DOHH2 (cell line): ENCODE results near the gene ALAS1.

Experiments used
- H3F3A ChIP-seq: fragments of 200-600 bp; sonication (generic), shearing (Covaris generic); 2 replicates; pipeline ENCODE4 v1.6.0; 2016; ENCODE audit warnings: antibody characterized with exemption, mild to moderate bottlenecking; ENCODE audit not compliant: control insufficient read depth, insufficient read depth
- H3K27ac ChIP-seq: fragments of 200-600 bp; sonication (generic); 2 replicates; pipeline ENCODE4 v1.5.1; 2014; ENCODE audit warnings: low read depth, mild to moderate bottlenecking, low read length, moderate library complexity
- H3K27me3 ChIP-seq: fragments of 200-600 bp; sonication (generic); 2 replicates; pipeline ENCODE4 v1.6.1; 2014; ENCODE audit warnings: mild to moderate bottlenecking, low read length, mixed read lengths; ENCODE audit not compliant: control insufficient read depth
- H3K36me3 ChIP-seq: fragments of 200-600 bp; sonication (generic); 2 replicates; pipeline ENCODE4 v1.6.1; 2014; ENCODE audit warnings: mild to moderate bottlenecking, low read length, moderate library complexity, mixed read lengths; ENCODE audit not compliant: control insufficient read depth
- H3K4me1 ChIP-seq: fragments of 200-600 bp; sonication (generic); 2 replicates; pipeline ENCODE4 v1.6.1; 2014; ENCODE audit warnings: mild to moderate bottlenecking, low read length, mixed read lengths; ENCODE audit not compliant: control insufficient read depth
- H3K4me2 ChIP-seq: fragments of 200-600 bp; sonication (generic); 2 replicates; pipeline ENCODE4 v1.6.0; 2014; ENCODE audit warnings: mild to moderate bottlenecking, low read length, moderate library complexity
- H3K4me3 ChIP-seq: fragments of 200-600 bp; sonication (generic); 2 replicates; pipeline ENCODE4 v1.5.1; 2014; ENCODE audit warnings: mild to moderate bottlenecking, low read length, mixed read lengths
- H3K79me2 ChIP-seq: fragments of 200-600 bp; sonication (generic); 2 replicates; pipeline ENCODE4 v1.6.1; 2014; ENCODE audit warnings: mild to moderate bottlenecking, low read length, mixed read lengths; ENCODE audit not compliant: control insufficient read depth
- H3K9me2 ChIP-seq: fragments of 200-600 bp; sonication (generic); replicated peaks from 2 replicates; pipeline ENCODE4 v1.6.1; 2014; ENCODE audit warnings: mild to moderate bottlenecking, low read length, mixed read lengths; ENCODE audit not compliant: control insufficient read depth
- H3K9me3 ChIP-seq: fragments of 200-600 bp; sonication (generic); 2 replicates; pipeline ENCODE4 v1.6.1; 2014; ENCODE audit warnings: antibody characterized with exemption, low read length, mixed read lengths; ENCODE audit not compliant: control insufficient read depth, insufficient read depth
- H4K20me1 ChIP-seq: fragments of 200-600 bp; sonication (generic); 2 replicates; pipeline ENCODE4 v1.6.0; 2014; ENCODE audit warnings: low read depth, mild to moderate bottlenecking, antibody characterized with exemption, low read length, moderate library complexity; ENCODE audit not compliant: control insufficient read depth, insufficient read depth
- CTCF ChIP-seq: fragments of 200-600 bp; sonication (generic); IDR thresholded peaks from one replicate; pipeline ENCODE4 v1.5.1; 2014; ENCODE audit warnings: antibody characterized with exemption, mild to moderate bottlenecking, low read depth, low read length; ENCODE audit not compliant: poor library complexity, severe bottlenecking
- EZH2phosphoT487 ChIP-seq: fragments of 200-600 bp; sonication (generic); IDR thresholded peaks from 2 replicates; pipeline ENCODE4 v1.6.1; 2017; ENCODE audit warnings: borderline replicate concordance, mild to moderate bottlenecking, antibody characterized with exemption, low read length, moderate library complexity, mixed read lengths

The ALAS1 gene

GRCh38 chr3:52222319-52223221 lies 24.6 kb downstream of the ALAS1 start:
- H3K4me2 ChIP-seq = no peak overlapping the region

GRCh38 chr3:52223449-52224408 lies 25.8 kb downstream of the ALAS1 start:
- Histone ChIP-seq H3K4me2 (peak overlapping the region; percentile 99), H3K9me2 (no peaks in the 10 kb centered on the region), H3K9me3 (no peaks in the 10 kb centered on the region), H3K27ac (peak overlapping the region; percentile 95), H4K20me1 (peaks cover 8% of the 10 kb centered on the region; the same call in 1 of the 2 replicates), H3K79me2 (peaks cover 67% of the 10 kb centered on the region), H3F3A (peaks cover 16% of the 10 kb centered on the region), H3K4me1 (peaks cover 47% of the 10 kb centered on the region), H3K27me3 (no peaks in the 10 kb centered on the region), H3K4me3 (peak overlapping the region; percentile 99), H3K36me3 (peaks cover 73% of the 10 kb centered on the region)
- TF ChIP-seq CTCF (no peak), EZH2phosphoT487 (no peak)

More at GRCh38 chr3:52222319-52223221, 24.6 kb downstream of the ALAS1 start:
- Histone ChIP-seq H3K9me2 (no peaks in the 10 kb centered on the region), H3K36me3 (peaks cover 74% of the 10 kb centered on the region), H4K20me1 (peaks cover 8% of the 10 kb centered on the region; the same call in 1 of the 2 replicates), H3K4me1 (peaks cover 46% of the 10 kb centered on the region), H3K9me3 (no peaks in the 10 kb centered on the region), H3K27me3 (no peaks in the 10 kb centered on the region), H3K79me2 (peaks cover 68% of the 10 kb centered on the region), H3F3A (peaks cover 11% of the 10 kb centered on the region; the same call in 1 of the 2 replicates), H3K4me3 (no peak overlapping the region), H3K27ac (no peak overlapping the region)
- TF ChIP-seq EZH2phosphoT487 (no peak), CTCF (no peak)

GRCh38 chr3:52225452-52226228 lies 27.7 kb downstream of the ALAS1 start, which contains the start of gene TLR9:
TLR9 (minus strand) TSS chr3:52225645; CDS start chr3:52225529, 116 bp downstream.
- Histone ChIP-seq H3F3A (peaks cover 16% of the 10 kb centered on the region), H4K20me1 (peaks cover 8% of the 10 kb centered on the region; the same call in 1 of the 2 replicates), H3K9me3 (no peaks in the 10 kb centered on the region), H3K27me3 (no peaks in the 10 kb centered on the region), H3K36me3 (peaks cover 73% of the 10 kb centered on the region), H3K4me1 (peaks cover 39% of the 10 kb centered on the region), H3K79me2 (peaks cover 48% of the 10 kb centered on the region), H3K4me2 (peak within 1 kb of the TSS; percentile 99), H3K4me3 (peak within 1 kb of the TSS; percentile 99), H3K27ac (peak within 1 kb of the TSS; percentile 95), H3K9me2 (no peaks in the 10 kb centered on the region)
- TF ChIP-seq CTCF (no peak), EZH2phosphoT487 (no peak)
